Astrocyte (in vitro differentiated cells and primary cell): ENCODE measurements around the gene GNS. TPM values are rescaled to one million over a fixed set of nuclear protein-coding genes. Genes with fewer than 3 reads are reported as not detected.

Experiments used
- DNase-seq: peaks from one replicate; pipeline ENCODE4 v3.0.0-alpha.2; 2010; ENCODE audit warnings: low read depth
- FAIRE-seq: peaks from 2 replicates; lab custom pipeline; 2011; peaks lifted over from hg19 to GRCh38; lab: Jason Lieb, UNC
- H2AFZ ChIP-seq: 2 replicates; pipeline ENCODE4 v1.6.0; 2012; ENCODE audit warnings: low read depth, low read length, inconsistent platforms
- H3K27ac ChIP-seq: 2 replicates; pipeline ENCODE4 v1.5.1; 2011; ENCODE audit warnings: low read depth, low read length, inconsistent platforms
- H3K27me3 ChIP-seq: 2 replicates; pipeline ENCODE4 v1.6.0; 2011; ENCODE audit warnings: low read length, inconsistent platforms; ENCODE audit not compliant: insufficient read depth
- H3K36me3 ChIP-seq: 2 replicates; pipeline ENCODE4 v1.5.1; 2011; ENCODE audit warnings: low read length, inconsistent platforms; ENCODE audit not compliant: insufficient read depth
- H3K4me1 ChIP-seq: 2 replicates; pipeline ENCODE4 v1.5.1; 2011; ENCODE audit warnings: low read length, inconsistent platforms; ENCODE audit not compliant: insufficient read depth
- H3K4me2 ChIP-seq: 2 replicates; pipeline ENCODE4 v1.6.0; 2012; ENCODE audit warnings: low read length, inconsistent platforms
- H3K4me3 ChIP-seq: 2 replicates; pipeline ENCODE4 v1.5.1; 2011; ENCODE audit warnings: low read depth, mild to moderate bottlenecking, low read length, inconsistent platforms; ENCODE audit not compliant: insufficient read depth
- H3K79me2 ChIP-seq: 2 replicates; pipeline ENCODE4 v1.6.0; 2012; ENCODE audit warnings: mild to moderate bottlenecking, low read length, inconsistent platforms; ENCODE audit not compliant: insufficient read depth
- H3K9ac ChIP-seq: 2 replicates; pipeline ENCODE4 v1.6.0; 2012; ENCODE audit warnings: mild to moderate bottlenecking, low read length, inconsistent platforms
- H3K9me3 ChIP-seq: 2 replicates; pipeline ENCODE4 v1.5.1; 2012; ENCODE audit warnings: low read depth, mild to moderate bottlenecking, low read length, inconsistent platforms; ENCODE audit not compliant: insufficient read depth
- H4K20me1 ChIP-seq: 2 replicates; pipeline ENCODE4 v1.6.0; 2012; ENCODE audit warnings: low read length, inconsistent platforms; ENCODE audit not compliant: insufficient read depth
- H3K27ac Mint-ChIP-seq: one replicate; pipeline ENCODE4 v1.8.0; 2021; ENCODE audit warnings: mild to moderate bottlenecking, mixed read lengths; ENCODE audit not compliant: unreplicated experiment
- H3K27me3 Mint-ChIP-seq: one replicate; pipeline ENCODE4 v1.8.0; 2021; ENCODE audit warnings: low read depth, mixed read lengths; ENCODE audit not compliant: unreplicated experiment
- H3K36me3 Mint-ChIP-seq: one replicate; pipeline ENCODE4 v1.8.0; 2021; ENCODE audit warnings: low read depth, mixed read lengths; ENCODE audit not compliant: unreplicated experiment
- H3K4me1 Mint-ChIP-seq: one replicate; pipeline ENCODE4 v1.8.0; 2021; ENCODE audit warnings: low read depth, mixed read lengths; ENCODE audit not compliant: unreplicated experiment
- H3K4me3 Mint-ChIP-seq: one replicate; pipeline ENCODE4 v1.8.0; 2021; ENCODE audit warnings: mild to moderate bottlenecking, moderate library complexity, mixed read lengths; ENCODE audit not compliant: unreplicated experiment
- H3K9me3 Mint-ChIP-seq: one replicate; pipeline ENCODE4 v1.8.0; 2021; ENCODE audit warnings: mild to moderate bottlenecking, mixed read lengths; ENCODE audit not compliant: unreplicated experiment
- CTCF ChIP-seq: IDR thresholded peaks from 2 replicates; pipeline ENCODE4 v1.5.1; 2011; ENCODE audit warnings: low read depth, mild to moderate bottlenecking, inconsistent platforms, low read length, moderate library complexity; ENCODE audit not compliant: insufficient read depth
- EZH2 ChIP-seq: IDR thresholded peaks from 2 replicates; pipeline ENCODE4 v1.6.1; 2012; ENCODE audit warnings: mild to moderate bottlenecking, low read length, inconsistent platforms; ENCODE audit not compliant: insufficient read depth
- total RNA-seq: library from RNA; stranded (reverse); gene quantifications from 2 replicates; pipeline ENCODE4 v1.2.1, GENCODE V29; 2021

The GNS gene
- total RNA-seq, 1 donor from 2014 or later: 109 TPM

GRCh38 chr12:64685605-64686004 is 73.6 kb downstream of the GNS start:
- peaks cover 3% of the 10 kb centered on the region for H3K9me3 Mint-ChIP-seq
- Histone ChIP-seq H3K9ac (no peak overlapping the region), H3K27me3 (no peaks in the 10 kb centered on the region), H2AFZ (no peak overlapping the region), H3K9me3 (no peaks in the 10 kb centered on the region), H3K4me2 (no peak overlapping the region), H3K27ac (no peak overlapping the region), H3K4me3 (no peak overlapping the region), H3K36me3 (no peaks in the 10 kb centered on the region), H3K4me1 (no peaks in the 10 kb centered on the region), H4K20me1 (peaks cover 4% of the 10 kb centered on the region), H3K79me2 (peaks cover 12% of the 10 kb centered on the region)
- no peak for DNase-seq
- TF ChIP-seq EZH2: no peak
- TF ChIP-seq CTCF: no peak
- no peak for FAIRE-seq
- peaks cover 10% of the 10 kb centered on the region for H3K36me3 Mint-ChIP-seq
- no peaks in the 10 kb centered on the region for H3K27me3 Mint-ChIP-seq
- H3K4me1 Mint-ChIP-seq: peaks cover 15% of the 10 kb centered on the region
- no peak overlapping the region for H3K27ac Mint-ChIP-seq
- no peak overlapping the region for H3K4me3 Mint-ChIP-seq

DNA sequence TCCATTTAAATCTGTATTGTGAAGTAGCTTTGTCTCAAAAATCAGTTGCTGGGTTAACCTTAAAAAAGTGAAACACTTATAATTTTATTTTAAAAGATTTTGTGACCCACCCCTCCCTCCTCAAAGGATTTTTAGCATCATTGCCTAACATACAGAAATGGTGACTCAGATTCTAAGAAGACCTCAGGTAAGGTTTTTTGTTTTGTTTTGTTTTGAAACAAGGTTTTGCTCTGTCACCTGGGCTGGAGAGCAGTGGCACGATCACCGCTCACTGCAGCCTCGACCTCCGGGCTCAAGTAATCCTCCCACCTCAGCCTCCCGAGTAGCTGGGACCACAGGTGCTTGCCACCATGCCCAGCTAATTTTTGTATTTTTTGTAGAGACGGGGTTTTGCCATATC is 74.2 kb downstream of the GNS start:
- H3K36me3 ChIP-seq: no peaks in the 10 kb centered on the region
- no peaks in the 10 kb centered on the region for H3K9me3 ChIP-seq
- H3K27me3 ChIP-seq: no peaks in the 10 kb centered on the region
- Mint-ChIP-seq H3K9me3 (peaks cover 3% of the 10 kb centered on the region), H3K4me3 (no peak overlapping the region), H3K27me3 (no peaks in the 10 kb centered on the region), H3K4me1 (peaks cover 15% of the 10 kb centered on the region), H3K27ac (no peak overlapping the region), H3K36me3 (peaks cover 10% of the 10 kb centered on the region)
- H4K20me1 ChIP-seq: peaks cover 4% of the 10 kb centered on the region
- H2AFZ ChIP-seq: no peak overlapping the region
- TF ChIP-seq CTCF (no peak), EZH2 (no peak)
- DNase-seq (no peak), FAIRE-seq (no peak)
- H3K27ac ChIP-seq: no peak overlapping the region
- H3K4me3 ChIP-seq: no peak overlapping the region
- no peak overlapping the region for H3K9ac ChIP-seq
- H3K4me1 ChIP-seq: peaks cover 4% of the 10 kb centered on the region
- H3K4me2 ChIP-seq: no peak overlapping the region
- H3K79me2 ChIP-seq: peaks cover 12% of the 10 kb centered on the region

GRCh38 chr12:64683816-64684543 is 75.2 kb downstream of the GNS start:
- H3K27ac ChIP-seq: no peak overlapping the region
- peaks cover 4% of the 10 kb centered on the region for H4K20me1 ChIP-seq
- no peak overlapping the region for H3K4me2 ChIP-seq
- no peak overlapping the region for H2AFZ ChIP-seq
- H3K9me3 ChIP-seq: no peaks in the 10 kb centered on the region
- H3K4me1 ChIP-seq: peaks cover 12% of the 10 kb centered on the region
- Mint-ChIP-seq H3K9me3 (peaks cover 3% of the 10 kb centered on the region), H3K27ac (no peak overlapping the region), H3K27me3 (no peaks in the 10 kb centered on the region), H3K4me1 (peaks cover 15% of the 10 kb centered on the region), H3K36me3 (peaks cover 10% of the 10 kb centered on the region), H3K4me3 (no peak overlapping the region)
- FAIRE-seq (no peak), DNase-seq (no peak)
- H3K36me3 ChIP-seq: no peaks in the 10 kb centered on the region
- H3K27me3 ChIP-seq: no peaks in the 10 kb centered on the region
- peaks cover 12% of the 10 kb centered on the region for H3K79me2 ChIP-seq
- H3K4me3 ChIP-seq: no peak overlapping the region
- H3K9ac ChIP-seq: no peak overlapping the region
- TF ChIP-seq EZH2: no peak
- TF ChIP-seq CTCF: no peak
